Uterus (tissue), 4 donors: ENCODE data around the gene ATG5. TPM values are rescaled to one million over a fixed set of nuclear protein-coding genes. Genes with fewer than 3 reads are reported as not detected.

Source experiments
- DNase-seq, 2 donors: peaks; one replicate each; pipeline ENCODE4 v3.0.0-alpha.2; 2019 to 2020
- H3K27ac ChIP-seq, 2 donors: fragments of 200-600 bp; sonication (generic); 1 replicate in 1 of 2; 2 replicates in 1 of 2; pipeline ENCODE4 v1.5.1; 2016 to 2018
- H3K27me3 ChIP-seq, 2 donors: fragments of 200-600 bp; sonication (generic); one replicate each; pipeline ENCODE4 v1.5.1; 2018 to 2019; ENCODE audit warnings: control low read depth in 1 of 2
- H3K36me3 ChIP-seq, 2 donors: fragments of 200-600 bp; sonication (generic); one replicate each; pipeline ENCODE4 v1.5.1; 2019; ENCODE audit warnings: control low read depth in 1 of 2
- H3K4me1 ChIP-seq, 2 donors: fragments of 200-600 bp; sonication (generic); one replicate each; pipeline ENCODE4 v1.5.1; 2018 to 2019; ENCODE audit warnings: control low read depth in 1 of 2
- H3K4me3 ChIP-seq, 2 donors: fragments of 200-600 bp; sonication (generic); 1 replicate in 1 of 2; 2 replicates in 1 of 2; pipeline ENCODE4 v1.5.1; 2018 to 2019; ENCODE audit warnings: mild to moderate bottlenecking in 1 of 2
- H3K9me3 ChIP-seq, 2 donors: fragments of 200-600 bp; sonication (generic); one replicate each; pipeline ENCODE4 v1.5.1; 2019; ENCODE audit warnings: control low read depth in 1 of 2
- CTCF ChIP-seq, 4 experiments: fragments of 200-600 bp in 2 of 4; fragments of 450-650 bp in 2 of 4; sonication (generic) in 2 of 4; IDR thresholded peaks; one replicate each; pipeline ENCODE4 v1.5.1; 2016 to 2019; ENCODE audit warnings: antibody characterized with exemption in 4 of 4, mild to moderate bottlenecking in 2 of 4, moderate library complexity in 1 of 4
- POLR2A ChIP-seq, 2 donors: fragments of 450-650 bp; IDR thresholded peaks; one replicate each; pipeline ENCODE4 v1.6.1; 2016; ENCODE audit warnings: antibody characterized with exemption in 2 of 2, mild to moderate bottlenecking in 1 of 2, moderate library complexity in 1 of 2
- intact Hi-C: fragments of 100-400 bp; cut with DNase I; formaldehyde crosslinking; loops from one replicate; pipeline ENCODE4 v1.15.1; 2023; ENCODE audit warnings: low total_unique reads
- total RNA-seq, 4 donors: library from RNA; depleted of rRNA in 3 of 4; stranded (reverse); fragments of >200 nt in 3 of 4; gene quantifications; one replicate each; pipeline versions ENCODE4 v1.1.0 to v1.2.4, GENCODE V29; 2014 to 2023
- donor health status: DM: yes; HTN: yes; CAD: no.

Gene ATG5
- total RNA-seq, 4 donors from 2014 or later, result 40.0 to 87.9 (median 63.3) TPM

- H3K4me3 ChIP-seq, result no peak overlapping the region
- H3K9me3 ChIP-seq, result no peaks in the 10 kb centered on the region
- intact Hi-C loops, result no loop called here
- no peaks in the 10 kb centered on the region for H3K27me3 ChIP-seq
- no peaks in the 10 kb centered on the region for H3K4me1 ChIP-seq
- H3K36me3 ChIP-seq, result no peaks in the 10 kb centered on the region
- no peak for TF ChIP-seq CTCF (IDR thresholded peaks at IDR 0.05)
- TF ChIP-seq POLR2A (IDR thresholded peaks at IDR 0.05), result no peak
- H3K27ac ChIP-seq, result no peak overlapping the region
- DNase-seq, result no peak
These were observed 66.8 kb downstream of the ATG5 start for GRCh38 chr6:106258726-106259125.

DNA sequence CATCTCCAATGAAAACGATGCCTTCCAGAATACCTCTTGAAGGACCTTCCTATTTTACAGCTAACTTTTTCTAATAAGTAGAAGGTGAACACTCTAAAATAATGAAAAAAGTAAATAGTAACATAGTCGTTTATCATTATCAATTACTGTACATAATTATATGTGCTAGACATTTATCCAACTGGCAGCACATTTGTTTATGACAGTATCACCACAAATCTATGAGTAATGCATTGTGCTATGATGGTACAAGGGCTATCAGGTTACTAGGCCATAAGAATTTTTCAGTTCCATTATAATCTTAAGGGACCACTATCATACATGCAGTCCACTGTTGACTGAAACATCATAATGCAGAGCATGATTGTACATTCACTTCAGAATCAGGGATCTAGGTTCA lies 68.4 kb downstream of the ATG5 start:
- intact Hi-C loops, result no loop called here
- no peaks in the 10 kb centered on the region for H3K36me3 ChIP-seq
- H3K9me3 ChIP-seq, result no peaks in the 10 kb centered on the region
- no peak for DNase-seq
- no peak overlapping the region for H3K27ac ChIP-seq
- H3K4me1 ChIP-seq, result no peaks in the 10 kb centered on the region
- H3K4me3 ChIP-seq, result no peak overlapping the region
- TF ChIP-seq CTCF (IDR thresholded peaks at IDR 0.05), result no peak
- no peak for TF ChIP-seq POLR2A (IDR thresholded peaks at IDR 0.05)
- no peaks in the 10 kb centered on the region for H3K27me3 ChIP-seq

GRCh38 chr6:106256201-106256968 lies 69.2 kb downstream of the ATG5 start:
- Histone ChIP-seq H3K27ac (no peak overlapping the region), H3K36me3 (no peaks in the 10 kb centered on the region), H3K4me3 (no peak overlapping the region), H3K4me1 (no peaks in the 10 kb centered on the region), H3K9me3 (no peaks in the 10 kb centered on the region), H3K27me3 (no peaks in the 10 kb centered on the region)
- TF ChIP-seq CTCF (IDR thresholded peaks at IDR 0.05) (no peak), POLR2A (IDR thresholded peaks at IDR 0.05) (no peak)
- intact Hi-C loops, result no loop called here
- DNase-seq, result no peak

GRCh38 chr6:106255306-106255705 lies 70.3 kb downstream of the ATG5 start:
- intact Hi-C loops, result no loop called here
- no peaks in the 10 kb centered on the region for H3K36me3 ChIP-seq
- TF ChIP-seq POLR2A (IDR thresholded peaks at IDR 0.05), result no peak
- no peak for TF ChIP-seq CTCF (IDR thresholded peaks at IDR 0.05)
- no peak for DNase-seq
- H3K27ac ChIP-seq, result no peak overlapping the region
- H3K9me3 ChIP-seq, result no peaks in the 10 kb centered on the region
- H3K4me1 ChIP-seq, result no peaks in the 10 kb centered on the region
- no peak overlapping the region for H3K4me3 ChIP-seq
- H3K27me3 ChIP-seq, result no peaks in the 10 kb centered on the region

DNA sequence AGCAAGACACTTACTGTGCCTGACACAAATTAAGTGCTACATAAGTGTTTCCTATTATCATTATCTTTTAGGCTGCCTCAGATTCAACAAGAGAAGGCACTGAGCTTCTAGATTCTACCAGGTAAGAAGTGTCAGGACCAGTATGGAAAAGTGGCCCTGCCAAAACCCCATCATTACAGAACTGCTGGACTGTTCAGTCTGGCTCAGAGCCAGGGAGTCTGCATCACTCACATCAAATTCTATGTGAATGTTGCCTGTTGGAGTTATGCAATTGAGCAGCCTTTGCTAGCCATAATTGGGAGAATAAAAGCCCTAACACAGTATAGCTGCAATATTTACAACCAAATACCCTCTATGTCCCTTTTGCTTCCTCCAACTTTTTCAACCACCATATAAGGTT lies 70.9 kb downstream of the ATG5 start:
- Histone ChIP-seq H3K27ac (no peak overlapping the region), H3K9me3 (no peaks in the 10 kb centered on the region), H3K4me1 (no peaks in the 10 kb centered on the region), H3K36me3 (no peaks in the 10 kb centered on the region), H3K27me3 (no peaks in the 10 kb centered on the region), H3K4me3 (no peak overlapping the region)
- intact Hi-C loops, result no loop called here
- TF ChIP-seq POLR2A (IDR thresholded peaks at IDR 0.05) (no peak), CTCF (IDR thresholded peaks at IDR 0.05) (no peak)
- DNase-seq, result no peak
